K562 (cell line): ENCODE data around the gene OR2AG1. TPM values are rescaled to one million over a fixed set of nuclear protein-coding genes. Genes with fewer than 3 reads are reported as not detected.
A peak's percentile ranks its signal among the peaks of the same experiment; 100 is the strongest.

Experiments
- ADNP ChIP-seq: fragments of 200-800 bp; sonication (Bioruptor generic); IDR thresholded peaks from 2 replicates; pipeline ENCODE4 v1.6.1; 2016; ENCODE audit warnings: missing genetic modification characterization, missing compliant biosample characterization
- FOXJ2 ChIP-seq: fragments of 200-800 bp; sonication (Bioruptor generic); IDR thresholded peaks from 2 replicates; pipeline ENCODE4 v1.6.1; 2016; ENCODE audit warnings: missing genetic modification characterization, missing compliant biosample characterization
- FOXK1 ChIP-seq: sonication (generic); formaldehyde crosslinking; IDR thresholded peaks from 2 replicates; pipeline ENCODE4 v1.8.0; 2022; ENCODE audit warnings: missing genetic modification reagents, mild to moderate bottlenecking, borderline replicate concordance
- GABPA ChIP-seq: fragments of 200-800 bp; sonication (Bioruptor generic); conservative IDR thresholded peaks from 2 replicates; pipeline ENCODE4 v1.6.1; 2016; ENCODE audit warnings: low read depth, missing genetic modification characterization, missing compliant biosample characterization
- NCOR1 ChIP-seq: fragments of 450-650 bp; IDR thresholded peaks from 2 replicates; pipeline ENCODE4 v1.6.1; 2016; ENCODE audit warnings: mild to moderate bottlenecking, moderate library complexity
- NFE2 ChIP-seq: IDR thresholded peaks from 2 replicates; pipeline ENCODE4 v1.6.1; 2014; ENCODE audit warnings: antibody characterized with exemption, low read depth
- NR1H2 ChIP-seq: sonication (generic); formaldehyde crosslinking; IDR thresholded peaks from 2 replicates; pipeline ENCODE4 v1.4.0; 2020; ENCODE audit warnings: mild to moderate bottlenecking, missing genetic modification reagents
- NR2C2 ChIP-seq, 2 experiments: fragments of 200-800 bp in 1 of 2; sonication (Bioruptor generic) in 1 of 2; sonication (generic) in 1 of 2; formaldehyde crosslinking in 1 of 2; IDR thresholded peaks; 2 replicates each; pipeline versions ENCODE4 v1.6.1 to v1.8.0; 2016 to 2022; ENCODE audit warnings: mild to moderate bottlenecking in 1 of 2, missing compliant biosample characterization in 1 of 2, missing genetic modification characterization in 1 of 2, missing genetic modification reagents in 1 of 2
- NUFIP1 ChIP-seq: fragments of 450-650 bp; IDR thresholded peaks from 2 replicates; pipeline ENCODE4 v1.6.1; 2018; ENCODE audit not compliant: partially characterized antibody
- PCBP2 ChIP-seq: fragments of 200-400 bp; formaldehyde crosslinking; IDR thresholded peaks from 2 replicates; pipeline ENCODE4 v1.6.1; 2018; ENCODE audit warnings: low read length, low read depth, mild to moderate bottlenecking, moderate library complexity; ENCODE audit not compliant: poor library complexity, severe bottlenecking
- RBM17 ChIP-seq: fragments of 200-400 bp; formaldehyde crosslinking; IDR thresholded peaks from 2 replicates; pipeline ENCODE4 v1.6.1; 2017; ENCODE audit warnings: low read depth, mild to moderate bottlenecking, low read length, borderline replicate concordance
- SREBF1 ChIP-seq: fragments of 150-350 bp; IDR thresholded peaks from 2 replicates; pipeline ENCODE4 v1.6.1; 2014; ENCODE audit warnings: antibody characterized with exemption, low read depth, low read length, borderline replicate concordance
- TCF7L2 ChIP-seq: fragments of 150-350 bp; IDR thresholded peaks from 2 replicates; pipeline ENCODE4 v1.6.1; 2016; ENCODE audit warnings: low read depth, mild to moderate bottlenecking, low read length, moderate library complexity
- ZBTB1 ChIP-seq: sonication (generic); formaldehyde crosslinking; IDR thresholded peaks from 2 replicates; pipeline ENCODE4 v1.8.1; 2023; ENCODE audit warnings: missing genetic modification reagents, low read depth, mild to moderate bottlenecking, borderline replicate concordance
- ZNF766 ChIP-seq: fragments of 200-800 bp; sonication (Bioruptor generic); conservative IDR thresholded peaks from 2 replicates; pipeline ENCODE4 v1.6.1; 2016; ENCODE audit warnings: missing genetic modification characterization, missing compliant biosample characterization
- ZNF79 ChIP-seq: fragments of 250-450 bp; sonication (Bioruptor Pico); IDR thresholded peaks from 2 replicates; pipeline ENCODE4 v1.4.0; 2020; ENCODE audit warnings: low read depth, mild to moderate bottlenecking, moderate library complexity
- polyA plus RNA-seq, 8 experiments: library from polyadenylated mRNA; depleted of rRNA in 4 of 8; stranded (reverse) in 5 of 8; unstranded in 3 of 8; fragments of >200 nt; fragmentation: Nextera tagmentation in 2 of 8; fragmentation: Illumina TruSeq in 1 of 8; extraction: Ambion mirVana in 2 of 8; extraction: Trizol in 1 of 8; gene quantifications; 2 replicates each; pipeline versions ENCODE4 v1.2.1 to v1.2.3, GENCODE V29; 2011 to 2014; ENCODE audit warnings: inconsistent platforms in 1 of 8, missing spikeins in 1 of 8
- total RNA-seq, 7 experiments: library from RNA; depleted of rRNA in 6 of 7; stranded (reverse); fragments of >200 nt in 6 of 7; fragmentation: Illumina TruSeq in 2 of 7; extraction: Trizol in 2 of 7; gene quantifications; 2 replicates each; pipeline versions ENCODE4 v1.2.1 to v1.2.3, GENCODE V29; 2011 to 2021; ENCODE audit warnings: low replicate concordance in 1 of 7
- TF ChIP-seq, protein P1 (sequence below): fragments of 450-650 bp; IDR thresholded peaks from 2 replicates; pipeline ENCODE4 v1.6.1; 2016; ENCODE audit warnings: borderline replicate concordance
- TF ChIP-seq, protein P2 (sequence below): sonication (generic); formaldehyde crosslinking; IDR thresholded peaks from 2 replicates; pipeline ENCODE4 v1.8.0; 2022; ENCODE audit warnings: mild to moderate bottlenecking, missing genetic modification reagents, borderline replicate concordance

The OR2AG1 gene
- total and polyA plus RNA-seq, 9 of the 15 experiments (the other 6 are each of a cell fraction or from before 2014, with no cell fraction given) = 0.05 to 0.11 (median 0.07) TPM; not detected in 5

DNA sequence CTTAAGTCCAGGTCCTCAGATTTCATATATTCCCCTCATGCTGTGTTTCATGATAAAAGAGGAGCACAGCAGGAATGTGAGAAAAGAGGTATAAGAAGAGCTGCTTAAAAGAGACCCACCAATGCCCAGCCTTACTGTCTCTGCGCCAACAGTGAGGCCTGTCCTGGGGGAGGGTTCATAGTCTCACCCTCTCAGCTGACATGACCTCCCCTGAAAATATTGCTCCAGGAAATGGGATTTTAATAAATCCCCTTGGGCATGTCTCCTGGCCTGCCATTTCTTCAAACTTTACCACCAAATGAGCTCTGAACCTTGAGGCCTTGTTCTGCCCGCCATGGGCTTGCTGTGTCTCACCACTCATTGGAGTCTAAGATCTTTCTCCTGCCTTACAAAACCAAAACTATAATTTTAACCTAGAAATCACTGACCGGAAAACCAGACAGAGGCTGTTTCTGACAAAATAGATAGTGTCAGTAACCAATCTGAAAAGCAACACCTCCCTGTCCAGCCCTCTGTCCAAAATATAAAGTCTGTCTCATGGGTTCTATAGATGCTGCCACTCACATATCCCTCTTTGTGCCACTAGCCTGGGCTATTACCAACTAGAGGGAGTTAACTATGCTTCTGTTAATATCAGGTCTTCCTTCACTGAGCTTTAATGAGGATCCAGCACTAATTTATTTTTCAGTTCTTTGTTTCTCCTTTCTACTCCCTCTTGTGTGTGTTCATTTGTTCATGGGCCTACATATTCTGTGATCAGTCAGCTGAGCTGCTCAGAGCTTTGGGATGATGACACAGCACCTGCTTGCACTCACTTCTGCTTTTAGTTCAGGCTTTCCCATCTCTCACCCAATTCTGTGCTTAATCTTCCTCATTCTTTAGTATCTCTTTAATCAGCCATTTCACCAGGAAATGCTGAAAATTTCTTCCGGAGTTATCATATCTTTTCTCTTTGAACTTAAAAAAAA is 10.6 kb upstream of the OR2AG1 start, which contains the start of gene OR2AG2 (continued):
- TF ChIP-seq PCBP2 = no peak
- TF ChIP-seq ADNP (tag) = no peak
- no peak for TF ChIP-seq TCF7L2
- TF ChIP-seq FOXK1 (CRISPR knock-in tag) = no peak
- no peak for TF ChIP-seq SREBF1
- TF ChIP-seq NFE2 = peak; percentile 92
- TF ChIP-seq RBM17 = no peak
- no peak for TF ChIP-seq NCOR1
- no peak for TF ChIP-seq GABPA
- TF ChIP-seq NR1H2 (CRISPR knock-in tag) = no peak
- no peak for TF ChIP-seq ZNF79
- TF ChIP-seq, protein P1, sequence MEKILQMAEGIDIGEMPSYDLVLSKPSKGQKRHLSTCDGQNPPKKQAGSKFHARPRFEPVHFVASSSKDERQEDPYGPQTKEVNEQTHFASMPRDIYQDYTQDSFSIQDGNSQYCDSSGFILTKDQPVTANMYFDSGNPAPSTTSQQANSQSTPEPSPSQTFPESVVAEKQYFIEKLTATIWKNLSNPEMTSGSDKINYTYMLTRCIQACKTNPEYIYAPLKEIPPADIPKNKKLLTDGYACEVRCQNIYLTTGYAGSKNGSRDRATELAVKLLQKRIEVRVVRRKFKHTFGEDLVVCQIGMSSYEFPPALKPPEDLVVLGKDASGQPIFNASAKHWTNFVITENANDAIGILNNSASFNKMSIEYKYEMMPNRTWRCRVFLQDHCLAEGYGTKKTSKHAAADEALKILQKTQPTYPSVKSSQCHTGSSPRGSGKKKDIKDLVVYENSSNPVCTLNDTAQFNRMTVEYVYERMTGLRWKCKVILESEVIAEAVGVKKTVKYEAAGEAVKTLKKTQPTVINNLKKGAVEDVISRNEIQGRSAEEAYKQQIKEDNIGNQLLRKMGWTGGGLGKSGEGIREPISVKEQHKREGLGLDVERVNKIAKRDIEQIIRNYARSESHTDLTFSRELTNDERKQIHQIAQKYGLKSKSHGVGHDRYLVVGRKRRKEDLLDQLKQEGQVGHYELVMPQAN = no peak
- TF ChIP-seq FOXJ2 (tag) = no peak
- no peak for TF ChIP-seq NUFIP1
- TF ChIP-seq, protein P2, sequence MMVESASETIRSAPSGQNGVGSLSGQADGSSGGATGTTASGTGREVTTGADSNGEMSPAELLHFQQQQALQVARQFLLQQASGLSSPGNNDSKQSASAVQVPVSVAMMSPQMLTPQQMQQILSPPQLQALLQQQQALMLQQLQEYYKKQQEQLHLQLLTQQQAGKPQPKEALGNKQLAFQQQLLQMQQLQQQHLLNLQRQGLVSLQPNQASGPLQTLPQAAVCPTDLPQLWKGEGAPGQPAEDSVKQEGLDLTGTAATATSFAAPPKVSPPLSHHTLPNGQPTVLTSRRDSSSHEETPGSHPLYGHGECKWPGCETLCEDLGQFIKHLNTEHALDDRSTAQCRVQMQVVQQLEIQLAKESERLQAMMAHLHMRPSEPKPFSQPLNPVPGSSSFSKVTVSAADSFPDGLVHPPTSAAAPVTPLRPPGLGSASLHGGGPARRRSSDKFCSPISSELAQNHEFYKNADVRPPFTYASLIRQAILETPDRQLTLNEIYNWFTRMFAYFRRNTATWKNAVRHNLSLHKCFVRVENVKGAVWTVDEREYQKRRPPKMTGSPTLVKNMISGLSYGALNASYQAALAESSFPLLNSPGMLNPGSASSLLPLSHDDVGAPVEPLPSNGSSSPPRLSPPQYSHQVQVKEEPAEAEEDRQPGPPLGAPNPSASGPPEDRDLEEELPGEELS = no peak
- TF ChIP-seq ZBTB1 (CRISPR knock-in tag) = no peak
- no peak for TF ChIP-seq NR2C2 (CRISPR knock-in tag; IDR thresholded peaks at IDR 0.05)
- TF ChIP-seq NR2C2 (tag; IDR thresholded peaks at IDR 0.05) = peak; percentile 63
- 0 out of 2 replicates have a peak, but pooled peaks have one; percentile 34 for TF ChIP-seq ZNF766
